ENCODE measurements around the gene ZNF619. TPM values are rescaled to one million over a fixed set of nuclear protein-coding genes. Genes with fewer than 3 reads are reported as not detected.

The ZNF619 gene
- total and polyA plus RNA-seq, 2 experiments from 2014 or later: 0.15 TPM; not detected in 1

DNA sequence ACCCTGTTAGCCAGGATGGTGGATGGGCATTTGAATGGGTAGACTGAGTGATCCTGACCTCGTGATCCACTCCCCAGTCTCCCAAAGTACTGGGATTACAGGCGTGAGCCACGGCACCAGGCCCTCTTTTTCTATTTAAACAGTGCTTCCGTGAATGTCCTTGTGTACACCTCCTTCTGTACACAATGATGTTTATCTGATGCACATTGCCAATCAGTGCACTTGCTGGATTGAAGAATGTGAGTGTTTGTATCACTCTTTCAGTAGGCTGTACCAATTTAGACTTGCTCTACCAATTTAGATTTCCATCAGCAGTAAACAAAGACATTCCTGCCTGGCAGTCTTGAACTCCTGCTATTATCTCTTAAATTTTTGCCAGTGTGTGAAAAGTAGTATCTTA, 8.9 kb upstream of the ZNF619 start:
- H3K27ac ChIP-seq: no peak overlapping the region

DNA sequence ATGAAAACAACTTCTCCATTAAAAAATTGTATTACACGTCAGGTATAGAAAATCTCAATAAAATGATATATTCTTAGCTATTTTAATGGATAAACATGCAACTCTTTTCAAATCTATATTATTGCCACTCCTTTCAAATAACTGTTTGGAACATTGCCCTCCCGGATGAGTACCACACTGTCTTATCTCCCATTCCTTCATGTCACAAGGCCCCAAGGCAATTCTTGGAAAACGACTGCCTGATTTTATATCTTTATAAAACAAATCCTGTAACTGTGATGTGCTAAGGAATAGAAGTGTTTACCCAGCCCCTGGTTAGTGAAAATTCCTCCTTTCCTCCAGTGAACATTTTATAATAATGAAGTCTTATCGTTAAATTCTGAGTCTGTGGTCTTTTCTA, 6.2 kb upstream of the ZNF619 start:
- DNase-seq (ENCODE audit: low read depth in 1 of 2, low spot score in 1 of 2): no peak
- TF ChIP-seq, protein P1, sequence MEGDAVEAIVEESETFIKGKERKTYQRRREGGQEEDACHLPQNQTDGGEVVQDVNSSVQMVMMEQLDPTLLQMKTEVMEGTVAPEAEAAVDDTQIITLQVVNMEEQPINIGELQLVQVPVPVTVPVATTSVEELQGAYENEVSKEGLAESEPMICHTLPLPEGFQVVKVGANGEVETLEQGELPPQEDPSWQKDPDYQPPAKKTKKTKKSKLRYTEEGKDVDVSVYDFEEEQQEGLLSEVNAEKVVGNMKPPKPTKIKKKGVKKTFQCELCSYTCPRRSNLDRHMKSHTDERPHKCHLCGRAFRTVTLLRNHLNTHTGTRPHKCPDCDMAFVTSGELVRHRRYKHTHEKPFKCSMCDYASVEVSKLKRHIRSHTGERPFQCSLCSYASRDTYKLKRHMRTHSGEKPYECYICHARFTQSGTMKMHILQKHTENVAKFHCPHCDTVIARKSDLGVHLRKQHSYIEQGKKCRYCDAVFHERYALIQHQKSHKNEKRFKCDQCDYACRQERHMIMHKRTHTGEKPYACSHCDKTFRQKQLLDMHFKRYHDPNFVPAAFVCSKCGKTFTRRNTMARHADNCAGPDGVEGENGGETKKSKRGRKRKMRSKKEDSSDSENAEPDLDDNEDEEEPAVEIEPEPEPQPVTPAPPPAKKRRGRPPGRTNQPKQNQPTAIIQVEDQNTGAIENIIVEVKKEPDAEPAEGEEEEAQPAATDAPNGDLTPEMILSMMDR (IDR thresholded peaks at IDR 0.05; ENCODE audit: low read depth, low read length): no peak
- Histone ChIP-seq H3K4me3 (no peak overlapping the region), H3K27me3 (no peaks in the 10 kb centered on the region), H3K9me3 (ENCODE audit: low read depth) (no peaks in the 10 kb centered on the region), H3K36me3 (no peaks in the 10 kb centered on the region), H3K4me1 (ENCODE audit: low read depth) (no peaks in the 10 kb centered on the region), H3K27ac (no peak overlapping the region)

More for the DNA sequence above, 8.9 kb upstream of the ZNF619 start:
- Histone ChIP-seq H3K27me3 (no peaks in the 10 kb centered on the region), H3K4me3 (no peak overlapping the region), H3K4me1 (ENCODE audit: low read depth) (no peaks in the 10 kb centered on the region), H3K36me3 (peaks cover 8% of the 10 kb centered on the region), H3K9me3 (ENCODE audit: low read depth) (no peaks in the 10 kb centered on the region)
- DNase-seq (ENCODE audit: low read depth in 1 of 2, low spot score in 1 of 2): no peak
- TF ChIP-seq, protein P1 (IDR thresholded peaks at IDR 0.05; ENCODE audit: low read depth, low read length): no peak

DNA sequence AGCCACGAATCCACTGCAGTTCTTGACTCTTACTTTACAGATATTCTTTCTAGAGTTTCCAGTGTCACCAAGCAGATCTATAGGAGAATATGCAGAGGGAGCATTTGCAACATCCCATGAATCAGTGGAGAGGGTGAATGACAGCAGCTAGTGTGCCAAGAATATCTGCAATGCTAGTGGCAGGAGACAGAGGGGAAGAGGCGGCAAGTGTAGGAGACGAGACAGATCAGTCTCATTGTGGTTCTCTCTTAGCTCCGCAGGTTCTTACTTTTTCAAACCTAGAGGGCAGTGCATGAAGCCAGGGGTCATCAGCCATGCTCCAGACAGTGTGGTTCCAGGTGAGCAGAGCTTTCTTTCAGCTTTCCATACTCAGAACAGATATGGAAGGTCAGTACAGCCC, 744 bp downstream of the ZNF619 start:
- Histone ChIP-seq H3K27me3 (no peaks in the 10 kb centered on the region), H3K9me3 (ENCODE audit: low read depth) (no peaks in the 10 kb centered on the region), H3K27ac (no peak overlapping the region), H3K4me1 (ENCODE audit: low read depth) (no peaks in the 10 kb centered on the region), H3K4me3 (no peak overlapping the region), H3K36me3 (no peaks in the 10 kb centered on the region)
- TF ChIP-seq, protein P1 (IDR thresholded peaks at IDR 0.05; ENCODE audit: low read depth, low read length): no peak
- no peak for DNase-seq (ENCODE audit: low read depth in 1 of 2, low spot score in 1 of 2)

DNA sequence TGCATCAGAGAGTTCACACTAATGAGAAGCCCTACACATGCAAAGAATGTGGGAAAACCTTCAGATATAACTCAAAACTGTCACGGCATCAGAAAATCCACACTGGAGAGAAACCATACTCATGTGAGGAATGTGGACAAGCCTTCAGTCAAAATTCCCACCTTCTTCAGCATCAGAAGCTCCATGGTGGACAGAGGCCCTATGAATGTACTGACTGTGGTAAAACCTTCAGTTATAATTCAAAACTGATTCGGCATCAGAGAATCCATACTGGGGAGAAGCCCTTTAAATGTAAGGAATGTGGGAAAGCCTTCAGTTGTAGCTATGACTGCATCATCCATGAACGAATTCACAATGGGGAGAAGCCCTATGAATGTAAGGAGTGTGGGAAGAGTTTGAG, 10.2 kb downstream of the ZNF619 start:
- no peak for DNase-seq (ENCODE audit: low read depth in 1 of 2, low spot score in 1 of 2)
- Histone ChIP-seq H3K4me3 (no peak overlapping the region), H3K9me3 (ENCODE audit: low read depth) (no peaks in the 10 kb centered on the region), H3K27me3 (no peaks in the 10 kb centered on the region), H3K4me1 (ENCODE audit: low read depth) (no peaks in the 10 kb centered on the region), H3K27ac (no peak overlapping the region), H3K36me3 (no peaks in the 10 kb centered on the region)
- TF ChIP-seq, protein P1 (IDR thresholded peaks at IDR 0.05; ENCODE audit: low read depth, low read length): no peak

DNA sequence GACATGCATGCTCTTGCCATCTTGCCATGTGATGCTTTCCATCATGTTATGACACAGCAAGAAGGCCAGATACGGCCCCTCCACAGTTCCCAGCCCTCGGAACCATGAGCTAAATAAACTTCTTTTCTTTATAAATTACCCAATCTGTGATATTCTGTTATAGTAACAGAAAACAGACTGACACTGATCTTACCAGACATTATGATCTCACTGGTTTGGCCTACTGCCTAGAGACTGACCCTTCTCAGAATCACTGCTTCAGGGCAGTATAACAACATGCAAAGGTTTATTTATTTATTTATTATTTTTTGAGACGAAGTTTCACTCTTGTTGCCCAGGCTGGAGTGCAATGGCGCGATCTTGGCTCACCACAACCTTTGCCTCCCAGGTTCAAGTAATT, 14.0 kb downstream of the ZNF619 start:
- H3K9me3 ChIP-seq (ENCODE audit: low read depth): no peaks in the 10 kb centered on the region
- H3K4me1 ChIP-seq (ENCODE audit: low read depth): no peaks in the 10 kb centered on the region
- no peaks in the 10 kb centered on the region for H3K36me3 ChIP-seq
- no peaks in the 10 kb centered on the region for H3K27me3 ChIP-seq
- no peak for DNase-seq (ENCODE audit: low read depth in 1 of 2, low spot score in 1 of 2)
- TF ChIP-seq, protein P1 (IDR thresholded peaks at IDR 0.05; ENCODE audit: low read depth, low read length): no peak
- no peak overlapping the region for H3K4me3 ChIP-seq
- no peak overlapping the region for H3K27ac ChIP-seq

DNA sequence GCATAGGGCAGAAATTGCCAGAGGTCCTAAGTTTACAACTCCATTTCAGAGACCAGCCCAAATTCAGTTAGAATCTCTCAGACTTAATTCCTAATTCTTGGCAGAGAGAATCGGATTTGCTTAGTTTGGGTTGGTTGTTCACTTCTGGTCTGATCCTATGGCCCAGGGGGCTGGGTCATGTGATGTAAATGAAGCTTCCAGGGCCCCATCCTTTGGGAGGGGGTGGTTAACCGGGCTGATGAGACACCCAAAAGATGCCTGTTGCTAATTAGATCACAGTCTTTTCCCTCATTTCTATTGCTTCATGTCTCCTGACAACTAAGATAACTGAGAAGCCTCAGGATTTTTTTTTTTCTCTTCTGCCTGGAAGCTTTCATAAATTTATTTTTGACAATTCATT, 17.8 kb downstream of the ZNF619 start:
- H3K27ac ChIP-seq: no peak overlapping the region
- DNase-seq (ENCODE audit: low read depth in 1 of 2, low spot score in 1 of 2): no peak
- TF ChIP-seq, protein P1 (IDR thresholded peaks at IDR 0.05; ENCODE audit: low read depth, low read length): no peak
- H3K27me3 ChIP-seq: no peaks in the 10 kb centered on the region
- no peaks in the 10 kb centered on the region for H3K36me3 ChIP-seq
- no peaks in the 10 kb centered on the region for H3K4me1 ChIP-seq (ENCODE audit: low read depth)
- no peaks in the 10 kb centered on the region for H3K9me3 ChIP-seq (ENCODE audit: low read depth)
- no peak overlapping the region for H3K4me3 ChIP-seq

All from cardiac muscle cell (in vitro differentiated cells and primary cell).